HPDE6-E6E7 (cell line): ENCODE results near the gene NAGLU.

Source experiments
- DNase-seq: peaks from one replicate; pipeline ENCODE4 v3.0.0; 2011; ENCODE audit warnings: missing footprints; ENCODE audit errors: extremely low spot score

Gene NAGLU

GRCh38 chr17:42564815-42565522 is 28.9 kb downstream of the NAGLU start:
- DNase-seq, result no peak

GRCh38 chr17:42565523-42566214 is 29.6 kb downstream of the NAGLU start:
- DNase-seq, result no peak

DNA sequence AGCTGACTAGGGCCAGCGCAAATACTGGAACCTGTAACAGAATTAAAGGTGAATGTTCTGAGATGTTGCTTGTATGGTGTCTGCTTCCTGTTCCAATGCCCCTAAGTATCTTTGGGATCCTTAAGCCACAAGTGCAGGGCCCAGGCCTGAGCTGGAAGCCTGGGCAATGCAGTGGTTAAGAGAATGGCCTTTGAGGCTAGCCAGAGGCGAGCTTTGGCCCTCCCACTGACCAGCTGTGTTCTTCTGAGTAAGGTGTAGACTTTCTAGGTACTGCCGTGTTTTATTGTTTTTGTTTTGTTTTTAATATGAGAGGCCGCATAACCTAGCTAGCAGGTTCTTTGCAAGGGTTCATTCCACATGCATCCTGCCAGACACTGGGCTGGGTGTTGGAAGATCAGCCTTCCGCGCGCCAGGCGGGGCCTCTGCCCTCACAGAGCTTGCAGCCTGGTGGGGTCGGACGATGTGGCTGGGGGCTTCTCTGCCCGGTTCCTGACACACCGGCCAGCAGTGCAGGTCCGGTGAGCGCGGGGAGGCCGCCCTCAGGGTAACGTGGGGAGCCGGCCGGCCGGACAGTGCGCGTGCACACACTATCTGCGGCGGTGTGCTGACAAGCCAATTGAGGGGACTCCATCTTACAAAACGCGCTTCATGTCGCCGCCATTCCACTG is 30.3 kb downstream of the NAGLU start:
- DNase-seq, result no peak

DNA sequence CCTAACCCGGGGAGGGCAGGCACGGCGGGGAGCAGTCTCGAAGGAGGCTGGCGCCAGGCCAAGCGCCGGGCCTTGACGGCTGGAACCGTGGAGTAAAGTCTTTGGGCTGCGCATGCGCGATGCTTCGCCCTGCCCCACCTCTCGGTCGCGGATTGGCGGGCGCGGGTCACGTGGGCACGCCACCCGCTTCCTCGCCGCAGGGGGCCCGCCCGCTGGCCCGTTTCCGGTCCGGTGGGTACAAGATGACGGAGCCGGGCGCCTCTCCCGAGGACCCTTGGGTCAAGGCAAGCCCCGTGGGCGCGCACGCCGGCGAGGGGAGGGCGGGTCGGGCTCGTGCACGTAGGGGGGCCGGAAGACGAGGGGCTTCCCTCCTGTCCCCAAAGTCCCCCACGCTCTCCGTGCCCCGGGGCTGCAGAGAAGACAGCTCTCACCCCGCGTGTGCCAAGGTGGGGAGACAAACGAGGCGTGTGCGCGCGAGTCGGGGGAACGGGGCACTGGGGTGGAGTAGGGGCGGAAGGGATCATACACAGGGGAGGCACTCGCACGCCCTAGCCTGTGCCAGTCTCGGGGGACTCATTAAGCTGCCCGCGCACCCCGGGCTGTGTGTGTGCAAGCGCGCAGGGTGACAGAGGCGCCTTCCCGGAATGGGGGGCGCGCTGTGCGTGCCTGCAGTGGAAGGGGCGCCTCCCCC is 31.0 kb downstream of the NAGLU start, which contains the start of gene MLX:
Gene MLX, plus strand, starts transcription at position 218 of the 691 bp plus-strand sequence. Its CDS starts 25 bp downstream, at position 243.
- DNase-seq, result peak; percentile 99

GRCh38 chr17:42568341-42569111 is 32.5 kb downstream of the NAGLU start:
- DNase-seq, result no peak

DNA sequence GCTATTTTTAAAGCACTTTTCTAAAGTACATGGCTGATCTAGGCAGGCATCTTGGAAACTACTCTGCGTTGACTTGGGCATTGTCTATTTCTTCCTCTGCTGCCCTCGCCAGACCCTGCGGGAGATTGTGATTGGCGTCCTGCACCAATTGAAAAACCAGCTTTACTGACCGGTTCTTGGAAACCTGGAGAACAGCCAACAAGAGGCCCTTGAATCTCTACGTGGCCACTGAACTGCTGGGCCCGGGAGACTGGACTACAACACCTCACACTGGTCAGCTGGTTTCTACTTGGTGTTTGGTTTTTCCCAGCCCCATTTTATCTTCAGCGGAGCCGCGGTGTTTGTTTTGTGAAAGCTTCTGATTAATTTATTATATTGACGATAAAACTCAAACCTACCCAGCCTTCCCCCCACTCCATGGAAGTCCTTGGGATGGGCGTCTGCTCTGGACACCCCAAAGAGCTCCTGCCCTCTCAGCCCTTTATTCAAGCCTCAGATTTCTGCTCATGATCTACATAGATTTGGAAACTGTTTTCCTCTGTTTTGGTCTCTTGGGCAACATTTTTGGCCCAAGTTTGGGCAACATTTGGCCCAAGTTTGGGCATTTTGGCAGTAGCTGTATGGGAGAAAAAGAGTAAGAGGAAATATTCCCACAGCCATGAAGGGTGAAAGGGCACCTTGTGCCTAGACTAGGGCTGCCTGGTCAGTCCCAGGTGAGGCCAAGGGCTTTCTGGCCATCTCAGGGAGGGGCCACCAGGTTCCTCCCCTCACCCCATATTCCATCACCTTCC is 35.6 kb downstream of the NAGLU start:
- DNase-seq, result no peak

DNA sequence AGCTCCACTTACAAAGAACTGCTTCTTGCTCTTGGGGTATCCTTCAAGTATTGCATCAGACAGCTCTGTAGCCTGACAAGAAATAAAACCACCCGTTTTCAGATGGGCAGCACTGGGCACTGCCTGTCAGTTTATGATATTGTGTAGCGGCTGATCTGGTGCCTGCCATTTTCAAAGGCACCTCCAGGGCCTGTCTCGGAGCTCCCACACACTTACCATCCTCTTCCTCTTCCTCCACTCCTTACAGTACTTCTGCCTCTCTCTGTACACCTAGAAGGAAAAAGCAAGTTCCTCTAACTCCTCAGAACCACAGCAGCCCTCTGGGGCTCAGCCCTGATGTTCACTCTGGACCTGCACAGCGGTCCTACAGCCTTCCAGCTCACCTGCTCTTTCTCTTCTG is 37.1 kb downstream of the NAGLU start:
- no peak for DNase-seq

DNA sequence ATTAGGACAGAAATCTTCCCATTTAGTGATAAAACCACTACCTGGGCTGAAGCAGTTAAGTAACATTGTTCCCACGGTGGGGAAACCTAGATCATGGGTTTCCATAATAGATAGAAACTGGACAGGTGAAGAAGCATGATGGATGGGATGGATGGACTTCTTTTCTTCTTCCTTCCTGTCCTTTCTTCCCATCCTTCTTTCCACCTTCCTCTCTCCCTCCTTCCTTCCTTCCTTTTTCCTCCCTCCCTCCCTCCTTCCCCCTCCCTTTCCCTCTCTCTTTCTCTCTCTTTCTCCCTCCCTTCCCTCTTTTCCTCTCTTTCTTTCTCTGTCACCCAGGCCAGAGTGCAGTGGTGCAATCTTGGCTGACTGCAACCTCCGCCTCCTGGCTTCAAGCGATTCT is 38.4 kb downstream of the NAGLU start:
- no peak for DNase-seq

DNA sequence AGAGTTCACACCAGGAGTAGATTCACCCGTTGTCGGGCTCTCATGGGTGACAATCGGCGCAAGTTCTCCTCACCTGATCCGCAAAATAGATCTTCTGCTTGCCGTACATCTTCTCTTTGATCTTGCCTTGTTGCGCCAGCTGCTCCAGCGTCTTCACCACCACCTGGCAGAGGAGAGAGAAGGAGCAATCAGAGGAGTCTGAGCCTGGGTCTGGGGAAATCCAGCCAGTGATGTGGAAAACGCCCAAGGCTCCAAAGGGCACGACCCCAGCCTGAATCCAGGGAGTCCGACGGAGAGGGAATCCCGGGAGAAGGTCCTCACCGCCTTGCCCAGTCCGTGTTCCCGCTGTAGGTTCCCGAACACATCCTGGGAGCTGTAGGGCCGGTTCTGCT is 41.1 kb downstream of the NAGLU start:
- no peak for DNase-seq

DNA sequence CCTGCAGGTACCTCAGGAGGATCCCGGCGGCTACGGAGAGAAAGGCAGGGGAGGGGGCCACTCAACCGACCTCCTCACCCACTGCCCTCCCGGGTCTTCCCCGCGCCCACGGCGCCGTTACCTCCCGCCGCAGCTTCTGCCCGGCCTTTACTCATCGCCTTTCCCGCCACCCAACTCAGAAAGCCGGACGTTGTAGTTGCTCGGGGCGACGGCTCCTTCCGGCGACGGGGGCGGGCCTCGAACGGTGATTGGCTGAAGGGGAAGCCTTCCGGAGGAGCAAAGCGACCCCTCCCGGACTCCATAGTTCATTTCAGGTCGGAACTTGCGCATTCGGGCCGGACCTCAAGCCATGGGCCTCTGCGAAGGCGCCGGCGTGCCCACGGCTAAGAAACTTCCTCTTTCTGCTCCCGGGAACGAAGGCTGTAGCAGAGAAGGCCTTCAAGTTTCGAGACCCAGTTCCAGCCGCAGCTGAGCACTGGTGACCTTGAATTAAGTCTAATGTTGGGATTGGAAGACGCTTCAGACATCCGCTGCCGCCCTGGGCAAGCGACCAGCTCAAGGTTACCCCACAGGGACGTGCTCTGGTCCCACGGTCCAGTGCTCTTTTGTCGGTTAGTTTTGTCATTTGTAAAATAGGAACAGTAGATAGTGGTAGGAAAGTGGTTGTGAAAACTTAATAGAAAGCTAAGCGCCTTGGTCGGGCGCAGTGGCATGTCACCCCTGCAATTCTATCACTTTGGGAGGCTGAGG is 41.7 kb downstream of the NAGLU start, which contains the start of gene PSMC3IP:
Gene PSMC3IP, minus strand, starts transcription at position 198 of the 750 bp plus-strand sequence. Its CDS starts 43 bp downstream, at position 155.
- peak; percentile 97 for DNase-seq

- peak; percentile 76 for DNase-seq
Observed at GRCh38 chr17:42578282-42578869, 42.3 kb downstream of the NAGLU start.

GRCh38 chr17:42579794-42580551 is 43.9 kb downstream of the NAGLU start:
- DNase-seq, result no peak

DNA sequence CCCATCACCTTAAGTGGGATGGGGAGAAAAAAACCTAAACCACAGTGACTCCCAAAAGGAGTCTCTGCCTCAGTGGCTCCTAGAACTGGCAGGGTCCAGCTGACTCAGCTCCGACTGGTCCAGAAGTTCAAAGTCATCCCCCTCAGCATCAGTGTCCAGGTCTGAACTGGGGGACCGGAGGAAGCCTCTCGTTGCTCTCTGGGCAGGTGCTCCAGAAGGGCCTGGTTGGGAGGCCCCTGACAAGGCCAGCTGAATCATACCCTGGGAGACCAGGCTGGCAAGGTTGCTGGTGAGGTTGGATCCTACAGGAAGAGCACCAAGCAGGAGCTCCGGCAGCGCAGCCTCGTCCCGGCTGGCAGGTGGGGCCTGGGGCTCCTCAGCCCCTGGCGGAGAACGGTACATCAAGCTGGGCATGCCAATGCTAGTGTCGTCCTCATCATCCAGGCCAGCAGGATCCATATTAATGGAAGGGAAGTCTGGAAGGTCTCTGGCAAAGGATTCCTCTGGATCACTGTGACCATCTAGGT is 45.8 kb downstream of the NAGLU start:
- DNase-seq, result no peak

GRCh38 chr17:42584880-42585279 is 48.8 kb downstream of the NAGLU start:
- no peak for DNase-seq

- DNase-seq, result no peak
Observed at GRCh38 chr17:42585353-42585752, 49.3 kb downstream of the NAGLU start.

DNA sequence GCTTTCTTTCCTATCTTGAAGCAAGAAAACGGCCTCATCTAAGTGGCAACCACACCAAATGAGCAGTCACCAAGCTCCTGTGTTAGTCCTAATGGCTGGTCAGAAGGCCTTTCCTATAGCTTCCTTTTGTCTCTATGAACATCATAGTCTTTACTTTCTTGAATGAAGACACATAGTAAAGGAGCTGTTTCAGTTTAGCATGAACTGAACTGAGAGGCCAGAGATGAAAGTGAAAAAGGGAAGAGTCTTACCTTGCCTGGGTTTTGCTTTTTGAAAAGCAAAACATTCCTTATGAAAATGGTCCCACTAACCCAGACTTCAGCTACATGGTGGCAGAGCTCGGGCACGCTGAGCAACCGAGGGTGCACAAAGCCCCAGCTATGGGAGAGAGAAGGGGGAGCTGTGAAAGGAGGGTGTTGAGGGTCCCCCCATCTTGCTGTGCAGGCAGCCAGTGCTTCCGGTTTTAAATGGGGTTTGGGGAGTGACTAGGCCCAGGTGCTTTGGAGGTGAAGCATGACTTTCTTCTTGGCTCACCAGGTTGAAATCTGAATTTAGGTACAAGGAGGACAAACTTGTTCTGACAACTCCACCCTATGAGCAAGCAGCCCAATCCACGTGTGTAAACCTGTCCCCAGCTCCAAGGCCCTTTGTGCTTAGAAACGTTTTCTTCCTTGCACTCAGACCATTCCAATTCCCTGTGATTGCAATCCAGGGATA is 50.6 kb downstream of the NAGLU start:
- DNase-seq, result peak; percentile 96

DNA sequence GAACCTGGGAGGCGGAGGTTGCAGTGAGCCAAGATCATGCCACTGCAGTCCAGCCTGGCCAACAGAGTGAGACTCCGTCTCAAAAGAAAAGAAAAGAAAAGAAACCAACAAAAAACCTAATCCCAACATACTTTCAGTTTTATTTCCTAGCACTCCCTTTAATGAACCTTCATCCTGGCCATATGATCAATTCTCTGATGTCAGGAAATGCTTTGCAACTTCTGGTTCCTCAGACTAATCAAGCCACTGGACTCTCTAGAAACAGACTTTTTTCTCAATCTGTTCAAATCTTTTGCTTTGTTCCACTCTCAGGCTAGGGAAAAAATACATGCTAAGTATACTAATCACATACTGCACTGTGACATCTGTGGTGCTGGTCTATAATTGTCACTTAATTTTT is 54.8 kb downstream of the NAGLU start:
- no peak for DNase-seq

DNA sequence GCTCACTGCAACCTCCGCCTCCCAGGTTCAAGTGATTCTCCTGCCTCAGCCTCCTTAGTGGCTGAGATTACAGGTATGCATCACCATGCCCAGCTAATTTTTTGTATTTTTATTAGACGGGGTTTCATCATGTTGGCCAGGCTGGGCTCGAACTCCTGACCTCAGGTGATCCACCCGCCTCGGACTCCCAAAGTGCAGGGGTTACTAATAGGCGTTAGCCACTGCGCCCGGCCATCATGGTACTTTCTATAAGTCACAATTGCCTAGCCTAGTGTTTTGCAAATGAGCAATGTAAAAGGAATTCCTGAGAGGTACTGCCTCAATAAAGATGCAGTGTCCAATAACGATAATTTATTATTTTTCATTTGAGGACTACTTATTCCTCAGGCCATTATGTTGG is 55.4 kb downstream of the NAGLU start:
- no peak for DNase-seq
